ENCODE measurements around the gene MKRN1.
"Not testable (repeated sequence)": the region's sequence is repeated elsewhere in the genome, so short reads cannot be mapped to it uniquely, and the experiment has no call there.

MKRN1 gene

DNA sequence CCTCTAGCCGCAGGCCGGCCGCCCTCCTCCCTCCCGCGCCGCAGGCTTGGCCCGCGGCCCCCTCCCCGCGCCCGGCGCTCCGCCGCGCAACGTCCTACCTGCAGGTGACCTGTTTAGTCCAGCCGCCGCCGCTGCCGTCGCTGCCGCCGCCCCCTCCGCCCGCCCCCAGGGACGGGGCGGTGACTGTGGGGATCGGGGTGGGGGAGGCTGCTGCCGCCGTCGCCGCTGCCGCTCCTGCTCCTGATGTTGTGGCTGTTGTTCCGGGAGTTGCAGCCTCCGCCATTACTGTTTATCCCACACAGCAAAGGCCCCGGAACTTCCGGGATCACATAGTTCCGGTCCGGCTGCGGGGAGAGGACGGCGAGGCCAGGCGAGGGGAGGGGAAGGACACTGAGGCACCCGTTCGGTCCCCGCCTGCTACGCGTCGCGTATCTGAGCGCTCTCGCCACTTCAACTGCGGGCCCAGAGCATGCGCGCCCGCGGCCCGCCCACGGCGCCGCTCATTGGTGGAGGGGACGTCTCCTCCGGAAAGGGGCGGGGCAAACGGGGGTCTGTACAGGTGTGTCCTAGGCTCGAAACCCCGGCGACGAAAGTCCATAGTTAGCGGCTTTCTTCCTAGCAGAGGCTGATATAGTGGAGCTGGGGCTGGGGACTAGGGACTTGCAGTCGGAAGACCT, at the start of gene MKRN1:
Gene MKRN1 (minus strand): TSS at position 444 of the 677 bp plus-strand sequence. CDS start 161 bp downstream, at position 283.
- DNase-seq, result peak; percentile 70

- DNase-seq, result no peak
Measured at GRCh38 chr7:140526787-140527664, 47.7 kb upstream of the MKRN1 start.

DNA sequence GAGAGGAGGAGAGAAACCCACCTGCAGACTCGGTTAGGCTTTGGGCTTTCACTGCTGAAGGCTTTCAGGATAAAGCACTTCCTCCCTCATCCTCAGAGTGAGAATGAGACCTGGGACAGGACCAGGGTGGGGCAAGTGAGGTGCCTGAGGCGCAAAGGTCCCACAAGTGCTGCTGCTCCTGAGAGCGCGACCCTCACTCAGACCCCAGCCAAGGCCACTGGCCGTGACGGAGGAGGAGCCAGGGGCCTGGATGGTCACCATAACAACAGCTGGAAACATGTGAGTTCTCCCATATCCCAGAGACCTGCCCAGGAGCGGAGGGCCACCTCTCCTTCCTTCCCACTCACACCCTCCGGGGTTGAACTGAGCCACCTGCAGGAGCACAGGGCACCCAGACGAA, 46.9 kb upstream of the MKRN1 start:
- DNase-seq, result no peak

- DNase-seq, result no peak
Measured at GRCh38 chr7:140525743-140526142, 46.4 kb upstream of the MKRN1 start.

GRCh38 chr7:140521421-140521820, 42.1 kb upstream of the MKRN1 start:
- DNase-seq, result no peak

- DNase-seq, result no peak
Measured at GRCh38 chr7:140519007-140519399, 39.7 kb upstream of the MKRN1 start.

- DNase-seq, result no peak
Measured at GRCh38 chr7:140518370-140519006, 39.2 kb upstream of the MKRN1 start.

DNA sequence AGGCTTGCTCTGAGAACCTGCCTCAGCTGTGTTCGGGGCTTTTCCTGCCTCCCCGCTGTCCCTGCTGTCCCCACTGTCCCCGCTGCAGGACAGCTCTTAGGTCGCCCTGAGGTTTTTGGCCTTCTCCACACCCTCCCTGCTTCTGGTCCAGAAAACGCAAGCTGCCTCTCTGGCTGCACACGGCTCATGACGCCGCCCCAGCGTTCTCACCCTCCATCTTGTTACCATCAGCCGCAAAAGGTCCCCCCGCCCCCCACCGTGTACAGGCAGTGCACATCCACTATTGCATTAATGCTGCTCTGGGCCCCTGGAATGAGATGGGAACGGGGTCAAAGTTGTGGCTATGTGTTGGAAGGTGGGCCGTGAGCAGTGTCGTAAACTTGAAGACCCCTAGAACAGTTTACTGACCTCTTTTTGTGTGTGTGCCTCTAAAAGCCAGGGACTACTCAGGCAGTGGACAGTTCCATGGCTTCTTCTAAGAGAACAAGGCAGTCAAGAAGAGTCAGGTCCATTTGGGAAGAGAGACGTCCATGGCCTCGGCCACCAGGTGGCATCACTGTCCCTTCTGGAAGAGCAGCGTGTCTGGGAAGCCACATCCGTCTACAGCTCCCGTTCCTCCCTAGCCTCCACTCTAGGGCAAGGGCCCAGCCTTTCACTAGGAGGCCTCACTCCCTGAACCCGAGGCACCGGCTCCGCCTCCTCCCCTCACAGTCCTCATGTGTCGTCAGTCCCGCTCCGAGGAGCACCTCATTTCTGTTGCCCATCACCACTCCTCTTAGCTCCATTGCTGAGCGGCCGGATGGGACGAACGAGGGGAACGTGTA, 38.5 kb upstream of the MKRN1 start:
- peak; percentile 36 for DNase-seq

GRCh38 chr7:140512317-140513000, 33.2 kb upstream of the MKRN1 start:
- peak; percentile 30 for DNase-seq

GRCh38 chr7:140509789-140510188, 30.5 kb upstream of the MKRN1 start:
- no peak for DNase-seq

DNA sequence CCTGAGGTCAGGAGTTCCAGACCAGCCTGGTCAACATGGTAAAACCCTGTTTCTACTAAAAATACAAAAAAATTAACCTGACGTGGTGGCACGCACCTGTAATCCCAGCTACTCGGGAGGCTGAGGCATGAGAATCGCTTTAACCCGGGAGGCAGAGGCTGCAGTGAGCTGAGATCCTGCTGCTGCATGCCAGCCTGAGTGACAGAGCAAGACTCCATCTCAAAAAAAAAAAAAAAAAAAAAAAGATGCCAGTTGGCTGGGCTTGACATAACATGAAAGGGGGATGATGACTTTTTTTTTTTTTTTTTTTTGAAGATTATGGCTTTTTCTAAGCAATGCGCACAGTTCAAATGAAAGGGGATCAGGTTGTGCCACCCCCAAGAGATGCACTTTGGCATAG, 28.3 kb upstream of the MKRN1 start:
- DNase-seq, result not testable (repeated sequence)

DNA sequence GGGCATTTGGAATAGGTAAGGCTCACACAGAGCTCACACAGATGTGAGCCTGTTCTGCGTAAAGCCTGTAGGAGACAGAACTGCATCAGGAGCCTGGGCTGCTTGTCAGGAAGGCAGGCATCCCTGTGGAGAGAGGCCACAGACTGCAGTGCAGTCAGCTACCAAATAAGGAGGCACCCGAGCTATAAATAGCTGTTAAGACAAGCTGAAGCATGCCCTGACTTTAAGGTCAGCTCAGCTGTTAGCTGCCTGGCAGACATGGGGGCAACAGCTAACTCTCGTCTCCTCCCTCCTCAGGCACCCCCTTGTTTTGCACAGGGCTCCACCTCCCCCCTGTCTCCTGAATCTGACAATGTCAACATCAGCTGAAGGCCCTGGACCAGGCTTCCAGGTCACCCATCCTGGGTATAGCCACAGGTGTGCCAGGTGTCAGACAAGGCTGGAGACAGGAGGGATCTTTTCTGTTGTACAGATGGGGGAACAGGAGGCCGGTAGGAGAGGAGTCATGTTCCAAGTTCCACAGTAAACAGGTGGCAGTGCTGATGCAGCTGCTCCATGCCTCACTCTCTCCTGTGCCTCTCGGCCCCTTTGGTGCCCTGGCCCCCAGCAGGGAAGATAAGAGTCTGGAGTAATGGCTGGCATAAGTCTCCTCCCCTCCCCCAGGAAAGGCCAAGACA, 27.6 kb upstream of the MKRN1 start:
- peak; percentile 71 for DNase-seq

- no peak for DNase-seq
Measured at GRCh38 chr7:140501966-140502365, 22.7 kb upstream of the MKRN1 start.

GRCh38 chr7:140497807-140498206, 18.5 kb upstream of the MKRN1 start:
- DNase-seq, result not testable (repeated sequence)

DNA sequence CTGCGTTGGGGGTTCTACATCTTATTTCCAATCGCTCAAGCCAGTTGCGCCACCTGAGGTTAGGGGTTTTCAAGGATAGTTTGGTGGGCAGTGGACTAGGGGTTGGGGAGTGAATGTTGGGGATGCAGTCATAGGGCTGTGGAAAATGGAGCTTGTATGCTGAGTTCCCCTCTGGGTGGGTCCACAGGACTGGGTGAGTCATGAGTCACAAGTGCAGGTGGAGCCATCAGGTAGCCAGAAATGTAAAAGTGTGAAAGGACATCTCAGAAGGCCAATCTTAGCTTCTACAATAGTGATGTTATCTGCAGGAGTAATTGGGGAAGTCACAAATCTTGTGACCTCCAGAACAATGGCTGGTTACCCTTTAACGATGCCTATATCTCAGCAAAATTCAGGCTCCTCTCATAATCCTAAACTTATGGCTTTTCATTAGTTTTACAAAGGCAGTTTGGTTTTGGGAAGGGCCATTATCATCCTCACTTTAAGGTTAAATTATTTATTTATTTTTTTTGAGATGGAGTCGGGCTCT, 18.0 kb upstream of the MKRN1 start:
- DNase-seq, result no peak

DNA sequence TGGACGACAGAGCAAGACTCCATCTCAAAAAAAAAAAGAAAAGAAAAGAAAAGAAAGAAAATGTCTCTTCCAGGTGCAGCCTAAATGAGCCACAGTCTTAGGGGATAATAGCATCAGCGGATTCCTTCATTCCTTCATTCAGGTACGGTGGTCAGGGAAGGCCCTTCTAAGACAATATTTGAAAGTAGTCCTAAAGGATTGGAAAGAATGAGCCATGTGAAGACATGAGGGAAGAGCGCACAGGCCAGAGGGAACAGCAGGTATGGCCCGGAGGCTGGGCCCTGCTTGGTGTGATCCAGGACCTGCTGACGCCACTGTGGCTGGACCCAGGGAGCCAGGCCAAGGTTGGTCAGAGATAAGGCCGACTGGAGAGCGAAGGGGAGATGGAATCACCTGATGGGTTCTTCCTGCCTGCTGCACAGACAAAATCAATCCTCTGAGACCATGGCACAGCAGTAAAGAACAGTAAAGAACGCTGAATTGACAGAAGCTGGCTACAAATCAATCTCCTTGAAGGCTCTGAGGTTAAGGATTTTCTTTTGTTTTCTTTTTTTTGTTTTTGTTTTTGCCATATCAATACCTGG, 16.3 kb upstream of the MKRN1 start:
- DNase-seq, result no peak

- no peak for DNase-seq
Measured at GRCh38 chr7:140494867-140495266, 15.6 kb upstream of the MKRN1 start.

DNA sequence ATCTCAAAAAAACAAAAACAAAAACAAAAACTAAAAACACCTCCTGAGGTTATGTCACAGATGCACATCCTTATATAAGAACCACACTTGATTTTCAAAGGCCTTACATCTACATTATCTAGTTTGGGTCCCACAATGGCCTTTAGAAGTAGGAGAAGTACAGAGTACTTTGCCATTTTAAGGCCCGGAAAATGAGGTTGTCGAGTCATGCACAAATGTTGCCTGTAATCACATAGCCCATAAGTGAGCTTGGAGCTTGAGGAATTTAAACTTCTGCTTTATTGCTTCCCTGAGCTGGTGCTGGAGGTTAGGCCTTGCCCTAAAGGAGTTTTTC, 9.7 kb upstream of the MKRN1 start:
- DNase-seq, result no peak

- DNase-seq, result no peak
Measured at GRCh38 chr7:140485500-140486265, 6.4 kb upstream of the MKRN1 start.

- DNase-seq, result no peak
Measured at GRCh38 chr7:140484951-140485499, 5.7 kb upstream of the MKRN1 start.

Data from NCI-H524 treated with DMSO at 0.1 percent for 48 hours (cell line).